ENCODE data around the gene CADPS2.
"Not testable (repeated sequence)": the region's sequence is repeated elsewhere in the genome, so short reads cannot be mapped to it uniquely, and the experiment has no call there.

CADPS2 gene

GRCh38 chr7:122289426-122289825 is 596.8 kb downstream of the CADPS2 start:
- Histone ChIP-seq H3K4me1 (ENCODE audit: low read length) (no peaks in the 10 kb centered on the region), H3K4me2 (ENCODE audit: low read depth, low read length) (no peak overlapping the region), H3F3A (ENCODE audit: insufficient read depth, low read length) (no peaks in the 10 kb centered on the region), H3K4me3 (ENCODE audit: low read length) (no peak overlapping the region), H3K9ac (ENCODE audit: low read length) (no peak overlapping the region), H3K27me3 (replicated peaks; ENCODE audit: insufficient read depth, low read length) (no peaks in the 10 kb centered on the region), H3K9me2 (replicated peaks; ENCODE audit: insufficient read depth, low read length) (peaks cover 3% of the 10 kb centered on the region; the same call in 1 of the 2 replicates), H2AFZ (ENCODE audit: low read length) (no peak overlapping the region), H3K27ac (ENCODE audit: low read length) (no peak overlapping the region), H3K36me3 (replicated peaks; ENCODE audit: insufficient read depth, low read length) (no peaks in the 10 kb centered on the region), H3K9me3 (replicated peaks; ENCODE audit: insufficient read depth, low read length) (no peaks in the 10 kb centered on the region), H4K20me1 (ENCODE audit: insufficient read depth, low read length) (no peaks in the 10 kb centered on the region), H3K79me2 (ENCODE audit: low read length) (no peaks in the 10 kb centered on the region)
- no peak for DNase-seq
- TF ChIP-seq EZH2 (optimal IDR thresholded peaks at IDR 0.05; ENCODE audit: low read depth, low read length), result no peak
- TF ChIP-seq CTCF (IDR thresholded peaks at IDR 0.05; ENCODE audit: low read length), result no peak
- TF ChIP-seq EZH2phosphoT487 (IDR thresholded peaks at IDR 0.05; ENCODE audit: low read length), result no peak

GRCh38 chr7:122284608-122285007 is 601.7 kb downstream of the CADPS2 start:
- not testable (repeated sequence) for H2AFZ ChIP-seq (ENCODE audit: low read length); H3K4me3 ChIP-seq (ENCODE audit: low read length); H4K20me1 ChIP-seq (ENCODE audit: insufficient read depth, low read length); DNase-seq; H3K36me3 ChIP-seq (replicated peaks; ENCODE audit: insufficient read depth, low read length); H3K4me1 ChIP-seq (ENCODE audit: low read length); H3K4me2 ChIP-seq (ENCODE audit: low read depth, low read length); H3K79me2 ChIP-seq (ENCODE audit: low read length); H3F3A ChIP-seq (ENCODE audit: insufficient read depth, low read length); H3K9me3 ChIP-seq (replicated peaks; ENCODE audit: insufficient read depth, low read length); H3K27ac ChIP-seq (ENCODE audit: low read length); H3K9ac ChIP-seq (ENCODE audit: low read length); H3K27me3 ChIP-seq (replicated peaks; ENCODE audit: insufficient read depth, low read length); H3K9me2 ChIP-seq (replicated peaks; ENCODE audit: insufficient read depth, low read length)

- no peaks in the 10 kb centered on the region for H4K20me1 ChIP-seq (ENCODE audit: insufficient read depth, low read length)
- H3K36me3 ChIP-seq (replicated peaks; ENCODE audit: insufficient read depth, low read length), result no peaks in the 10 kb centered on the region
- no peaks in the 10 kb centered on the region for H3K79me2 ChIP-seq (ENCODE audit: low read length)
- no peaks in the 10 kb centered on the region for H3K9me2 ChIP-seq (replicated peaks; ENCODE audit: insufficient read depth, low read length)
- H3K4me1 ChIP-seq (ENCODE audit: low read length), result peaks cover 33% of the 10 kb centered on the region
- TF ChIP-seq EZH2 (optimal IDR thresholded peaks at IDR 0.05; ENCODE audit: low read depth, low read length) (no peak), EZH2phosphoT487 (IDR thresholded peaks at IDR 0.05; ENCODE audit: low read length) (no peak), CTCF (IDR thresholded peaks at IDR 0.05; ENCODE audit: low read length) (no peak)
- peak overlapping the region; percentile 68 for H3K4me2 ChIP-seq (ENCODE audit: low read depth, low read length)
- H3K27me3 ChIP-seq (replicated peaks; ENCODE audit: insufficient read depth, low read length), result no peaks in the 10 kb centered on the region
- peaks cover 24% of the 10 kb centered on the region for H3F3A ChIP-seq (ENCODE audit: insufficient read depth, low read length)
- peak overlapping the region; percentile 71 for H3K27ac ChIP-seq (ENCODE audit: low read length)
- peak overlapping the region; percentile 20; the same call in 1 of the 2 replicates for H3K9ac ChIP-seq (ENCODE audit: low read length)
- H3K9me3 ChIP-seq (replicated peaks; ENCODE audit: insufficient read depth, low read length), result no peaks in the 10 kb centered on the region
- H3K4me3 ChIP-seq (ENCODE audit: low read length), result peak overlapping the region; percentile 24
- DNase-seq, result peak; percentile 85
- H2AFZ ChIP-seq (ENCODE audit: low read length), result peak overlapping the region; percentile 47; the same call in 1 of the 2 replicates
These were observed 613.1 kb downstream of the CADPS2 start for GRCh38 chr7:122273117-122273516.

- Histone ChIP-seq H4K20me1 (ENCODE audit: insufficient read depth, low read length) (no peaks in the 10 kb centered on the region), H3F3A (ENCODE audit: insufficient read depth, low read length) (peaks cover 24% of the 10 kb centered on the region), H3K27ac (ENCODE audit: low read length) (no peak overlapping the region), H3K79me2 (ENCODE audit: low read length) (no peaks in the 10 kb centered on the region), H3K4me2 (ENCODE audit: low read depth, low read length) (no peak overlapping the region), H3K4me3 (ENCODE audit: low read length) (no peak overlapping the region), H3K36me3 (replicated peaks; ENCODE audit: insufficient read depth, low read length) (no peaks in the 10 kb centered on the region), H3K9ac (ENCODE audit: low read length) (no peak overlapping the region), H3K27me3 (replicated peaks; ENCODE audit: insufficient read depth, low read length) (no peaks in the 10 kb centered on the region), H3K9me2 (replicated peaks; ENCODE audit: insufficient read depth, low read length) (no peaks in the 10 kb centered on the region), H2AFZ (ENCODE audit: low read length) (no peak overlapping the region), H3K4me1 (ENCODE audit: low read length) (peaks cover 33% of the 10 kb centered on the region), H3K9me3 (replicated peaks; ENCODE audit: insufficient read depth, low read length) (no peaks in the 10 kb centered on the region)
- no peak for DNase-seq
- TF ChIP-seq EZH2 (optimal IDR thresholded peaks at IDR 0.05; ENCODE audit: low read depth, low read length) (no peak), EZH2phosphoT487 (IDR thresholded peaks at IDR 0.05; ENCODE audit: low read length) (no peak), CTCF (IDR thresholded peaks at IDR 0.05; ENCODE audit: low read length) (no peak)
These were observed 617.0 kb downstream of the CADPS2 start for GRCh38 chr7:122269241-122269640.

All from MM.1S (cell line).